Mesendoderm (in vitro differentiated cells): ENCODE measurements around the gene ETV3L.

Experiments
- DNase-seq: peaks from one replicate; pipeline ENCODE4 v3.0.0; 2013
- H2AK5ac ChIP-seq: 2 replicates; pipeline ENCODE4 v1.6.1; 2013; ENCODE audit warnings: low read length, inconsistent platforms
- H2BK120ac ChIP-seq: 2 replicates; pipeline ENCODE4 v1.6.1; 2013; ENCODE audit warnings: low read depth, mild to moderate bottlenecking, low read length, moderate library complexity, mixed read lengths
- H2BK15ac ChIP-seq: replicated peaks from 2 replicates; pipeline ENCODE4 v1.6.1; 2013; ENCODE audit warnings: low read depth, mild to moderate bottlenecking, moderate library complexity
- H2BK5ac ChIP-seq: 2 replicates; pipeline ENCODE4 v1.6.1; 2013; ENCODE audit warnings: low read length, inconsistent platforms
- H3K18ac ChIP-seq: 2 replicates; pipeline ENCODE4 v1.6.1; 2013; ENCODE audit warnings: mild to moderate bottlenecking, low read length, mixed read lengths
- H3K23ac ChIP-seq: one replicate; pipeline ENCODE4 v1.6.1; 2013; ENCODE audit warnings: low read length
- H3K27ac ChIP-seq: 2 replicates; pipeline ENCODE4 v1.5.1; 2013; ENCODE audit warnings: low read depth, mild to moderate bottlenecking, inconsistent platforms, low read length, moderate library complexity
- H3K27me3 ChIP-seq: 2 replicates; pipeline ENCODE4 v1.6.1; 2013; ENCODE audit warnings: low read length, control low read depth, mild to moderate bottlenecking, inconsistent platforms; ENCODE audit not compliant: insufficient read depth, poor library complexity
- H3K36me3 ChIP-seq: 2 replicates; pipeline ENCODE4 v1.6.1; 2013; ENCODE audit warnings: low read length, inconsistent platforms; ENCODE audit not compliant: control insufficient read depth, insufficient read depth
- H3K4ac ChIP-seq: one replicate; pipeline ENCODE4 v1.6.1; 2013; ENCODE audit warnings: low read depth, mild to moderate bottlenecking, low read length, moderate library complexity
- H3K4me1 ChIP-seq: 2 replicates; pipeline ENCODE4 v1.6.1; 2013; ENCODE audit warnings: low read depth, low read length, inconsistent platforms; ENCODE audit not compliant: control insufficient read depth
- H3K4me2 ChIP-seq: 2 replicates; pipeline ENCODE4 v1.6.1; 2013; ENCODE audit warnings: low read length
- H3K4me3 ChIP-seq: 2 replicates; pipeline ENCODE4 v1.5.1; 2013; ENCODE audit warnings: mild to moderate bottlenecking, low read length
- H3K56ac ChIP-seq: one replicate; pipeline ENCODE4 v1.6.1; 2013; ENCODE audit warnings: low read length
- H3K79me1 ChIP-seq: 2 replicates; pipeline ENCODE4 v1.6.1; 2013; ENCODE audit warnings: low read length, inconsistent platforms
- H3K79me2 ChIP-seq: 2 replicates; pipeline ENCODE4 v1.6.1; 2013; ENCODE audit warnings: mild to moderate bottlenecking, low read length; ENCODE audit not compliant: control insufficient read depth, insufficient read depth
- H3K9ac ChIP-seq: 2 replicates; pipeline ENCODE4 v1.6.1; 2013; ENCODE audit warnings: low read length, inconsistent platforms
- H4K5ac ChIP-seq: one replicate; pipeline ENCODE4 v1.6.1; 2013; ENCODE audit warnings: low read length
- H4K8ac ChIP-seq: one replicate; pipeline ENCODE4 v1.6.1; 2013; ENCODE audit warnings: low read depth, mild to moderate bottlenecking, control low read depth, low read length, moderate library complexity
- WGBS: extraction: QIAGEN DNeasy Blood & Tissue Kit; methylation state at CpG from one replicate; pipeline ENCODE4 v1.1.7; 2013; ENCODE audit warnings: low lambda C conversion rate, missing lambda C conversion rate; ENCODE audit not compliant: insufficient coverage; ENCODE audit errors: extremely low coverage; 5-methylcytosine and 5-hydroxymethylcytosine counted together

Gene ETV3L

GRCh38 chr1:157135070-157135469, 35.5 kb upstream of the ETV3L start:
- Histone ChIP-seq H3K4me3 (no peak overlapping the region), H3K9ac (no peak overlapping the region), H2BK15ac (no peak overlapping the region), H2BK120ac (no peak overlapping the region), H3K79me1 (peaks cover 13% of the 10 kb centered on the region), H3K27ac (no peak overlapping the region), H2BK5ac (no peak overlapping the region), H2AK5ac (no peak overlapping the region), H3K4ac (no peak overlapping the region), H4K5ac (no peak overlapping the region), H3K4me1 (peaks cover 7% of the 10 kb centered on the region), H3K23ac (no peak overlapping the region), H3K36me3 (peaks cover 10% of the 10 kb centered on the region), H3K18ac (no peak overlapping the region), H4K8ac (no peak overlapping the region), H3K27me3 (no peaks in the 10 kb centered on the region), H3K56ac (no peak overlapping the region), H3K4me2 (no peak overlapping the region), H3K79me2 (peaks cover 32% of the 10 kb centered on the region)
- no CpG with 5 or more reads among the region's 2 CpGs for whole genome bisulfite sequencing
- no peak for DNase-seq

GRCh38 chr1:157134442-157134841, 34.8 kb upstream of the ETV3L start:
- H3K56ac ChIP-seq = no peak overlapping the region
- peaks cover 13% of the 10 kb centered on the region for H3K79me1 ChIP-seq
- H3K36me3 ChIP-seq = peaks cover 10% of the 10 kb centered on the region
- peaks cover 7% of the 10 kb centered on the region for H3K4me1 ChIP-seq
- H2BK120ac ChIP-seq = no peak overlapping the region
- no peak overlapping the region for H2BK5ac ChIP-seq
- no peak overlapping the region for H4K8ac ChIP-seq
- H2BK15ac ChIP-seq = no peak overlapping the region
- H3K4ac ChIP-seq = no peak overlapping the region
- H2AK5ac ChIP-seq = no peak overlapping the region
- H3K9ac ChIP-seq = no peak overlapping the region
- H3K23ac ChIP-seq = no peak overlapping the region
- H3K18ac ChIP-seq = no peak overlapping the region
- H3K79me2 ChIP-seq = peaks cover 32% of the 10 kb centered on the region
- H3K27me3 ChIP-seq = no peaks in the 10 kb centered on the region
- 100% methylated on average over 1 of the region's 4 CpGs for WGBS
- H3K4me3 ChIP-seq = no peak overlapping the region
- no peak overlapping the region for H3K4me2 ChIP-seq
- H4K5ac ChIP-seq = no peak overlapping the region
- no peak overlapping the region for H3K27ac ChIP-seq
- no peak for DNase-seq

- Histone ChIP-seq H3K79me1 (peaks cover 13% of the 10 kb centered on the region), H2BK120ac (no peak overlapping the region), H3K4ac (no peak overlapping the region), H4K5ac (no peak overlapping the region), H3K79me2 (peaks cover 32% of the 10 kb centered on the region), H2BK5ac (no peak overlapping the region), H3K27ac (no peak overlapping the region), H3K56ac (no peak overlapping the region), H3K23ac (no peak overlapping the region), H2AK5ac (no peak overlapping the region), H3K9ac (no peak overlapping the region), H3K4me1 (peaks cover 2% of the 10 kb centered on the region), H3K27me3 (no peaks in the 10 kb centered on the region), H3K18ac (no peak overlapping the region), H3K4me2 (no peak overlapping the region), H3K36me3 (peaks cover 10% of the 10 kb centered on the region), H3K4me3 (no peak overlapping the region), H4K8ac (no peak overlapping the region), H2BK15ac (no peak overlapping the region)
- WGBS = no CpG with 5 or more reads among the region's 2 CpGs
- DNase-seq = no peak
Observed at GRCh38 chr1:157133426-157133825, 33.8 kb upstream of the ETV3L start.

- H3K4me1 ChIP-seq = peaks cover 2% of the 10 kb centered on the region
- peaks cover 10% of the 10 kb centered on the region for H3K36me3 ChIP-seq
- H3K79me2 ChIP-seq = peaks cover 32% of the 10 kb centered on the region
- H3K27me3 ChIP-seq = no peaks in the 10 kb centered on the region
- H3K18ac ChIP-seq = no peak overlapping the region
- no peak overlapping the region for H4K5ac ChIP-seq
- H3K9ac ChIP-seq = no peak overlapping the region
- WGBS = no CpG with 5 or more reads among the region's 2 CpGs
- H3K56ac ChIP-seq = no peak overlapping the region
- no peak overlapping the region for H2AK5ac ChIP-seq
- peaks cover 12% of the 10 kb centered on the region for H3K79me1 ChIP-seq
- H3K27ac ChIP-seq = no peak overlapping the region
- H2BK120ac ChIP-seq = no peak overlapping the region
- no peak overlapping the region for H4K8ac ChIP-seq
- DNase-seq = peak; percentile 42
- no peak overlapping the region for H2BK15ac ChIP-seq
- no peak overlapping the region for H3K23ac ChIP-seq
- H2BK5ac ChIP-seq = no peak overlapping the region
- H3K4me2 ChIP-seq = no peak overlapping the region
- no peak overlapping the region for H3K4me3 ChIP-seq
- H3K4ac ChIP-seq = no peak overlapping the region
Observed at GRCh38 chr1:157132616-157133167, 33.1 kb upstream of the ETV3L start.

GRCh38 chr1:157132111-157132510, 32.5 kb upstream of the ETV3L start:
- Histone ChIP-seq H3K4me2 (no peak overlapping the region), H2BK120ac (no peak overlapping the region), H2BK5ac (no peak overlapping the region), H2AK5ac (no peak overlapping the region), H3K79me2 (peaks cover 26% of the 10 kb centered on the region), H3K79me1 (peaks cover 12% of the 10 kb centered on the region), H3K4me1 (peaks cover 2% of the 10 kb centered on the region), H3K27ac (peak overlapping the region; percentile 62), H2BK15ac (no peak overlapping the region), H3K18ac (no peak overlapping the region), H3K4me3 (no peak overlapping the region), H3K56ac (no peak overlapping the region), H3K36me3 (peaks cover 10% of the 10 kb centered on the region), H3K27me3 (no peaks in the 10 kb centered on the region), H3K23ac (no peak overlapping the region), H3K4ac (no peak overlapping the region), H4K8ac (no peak overlapping the region), H3K9ac (no peak overlapping the region), H4K5ac (no peak overlapping the region)
- DNase-seq = no peak
- no CpG with 5 or more reads among the region's 5 CpGs for WGBS

- no peak overlapping the region for H3K23ac ChIP-seq
- no peak overlapping the region for H4K8ac ChIP-seq
- H3K27me3 ChIP-seq = no peaks in the 10 kb centered on the region
- H3K27ac ChIP-seq = no peak overlapping the region
- peaks cover 10% of the 10 kb centered on the region for H3K36me3 ChIP-seq
- no peak overlapping the region for H3K4me2 ChIP-seq
- no peak overlapping the region for H2BK120ac ChIP-seq
- H3K79me2 ChIP-seq = peaks cover 18% of the 10 kb centered on the region
- no peaks in the 10 kb centered on the region for H3K4me1 ChIP-seq
- H3K56ac ChIP-seq = no peak overlapping the region
- no peak overlapping the region for H2BK15ac ChIP-seq
- H3K4me3 ChIP-seq = no peak overlapping the region
- H3K18ac ChIP-seq = no peak overlapping the region
- no peak overlapping the region for H4K5ac ChIP-seq
- no CpG with 5 or more reads among the region's 4 CpGs for WGBS
- no peak overlapping the region for H3K9ac ChIP-seq
- H3K79me1 ChIP-seq = peaks cover 12% of the 10 kb centered on the region
- H3K4ac ChIP-seq = no peak overlapping the region
- DNase-seq = peak; percentile 74
- no peak overlapping the region for H2AK5ac ChIP-seq
- no peak overlapping the region for H2BK5ac ChIP-seq
Observed at GRCh38 chr1:157131281-157131680, 31.7 kb upstream of the ETV3L start.
